Measurements from ENCODE around the gene PTPRK.

PTPRK gene

DNA sequence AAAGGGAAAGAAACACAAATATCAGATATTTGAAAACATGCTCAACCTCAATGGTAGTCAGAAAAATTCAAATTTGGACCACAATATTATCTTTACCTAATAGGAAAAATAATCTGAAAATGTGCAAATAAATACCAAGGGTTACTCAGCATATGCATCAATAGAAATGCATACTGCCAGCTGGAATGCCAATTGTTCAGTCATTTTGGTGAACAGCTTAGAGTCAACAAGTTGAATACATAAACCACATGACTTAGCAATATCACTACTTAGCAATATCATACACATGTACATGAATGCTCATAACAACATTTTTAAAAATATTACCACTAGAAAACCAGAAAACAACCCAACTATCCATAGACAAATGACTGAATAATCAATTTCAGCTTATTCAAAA lies 212.7 kb downstream of the PTPRK start:
- no peak for DNase-seq (ENCODE audit: insufficient read length, low spot score)
- TF ChIP-seq POLR2AphosphoS5 (IDR thresholded peaks at IDR 0.05; ENCODE audit: low read depth, low read length) (no peak), POLR2A (IDR thresholded peaks at IDR 0.05; ENCODE audit: low read depth, low read length) (no peak), SPI1 (IDR thresholded peaks at IDR 0.05; ENCODE audit: low read depth, low read length) (no peak), POU2F2 (IDR thresholded peaks at IDR 0.05; ENCODE audit: low read depth, low read length) (no peak), TAF1 (IDR thresholded peaks at IDR 0.05; ENCODE audit: low read depth, low read length) (no peak), PAX5 (IDR thresholded peaks at IDR 0.05; ENCODE audit: insufficient read depth, low read length, severe bottlenecking) (no peak)
- no peak for FAIRE-seq

GRCh38 chr6:128305976-128306375 lies 214.4 kb downstream of the PTPRK start:
- DNase-seq (ENCODE audit: insufficient read length, low spot score) (no peak), FAIRE-seq (no peak)
- no peak for TF ChIP-seq PAX5 (IDR thresholded peaks at IDR 0.05; ENCODE audit: insufficient read depth, low read length, severe bottlenecking)
- TF ChIP-seq POU2F2 (IDR thresholded peaks at IDR 0.05; ENCODE audit: low read depth, low read length): no peak
- TF ChIP-seq SPI1 (IDR thresholded peaks at IDR 0.05; ENCODE audit: low read depth, low read length): no peak
- TF ChIP-seq POLR2AphosphoS5 (IDR thresholded peaks at IDR 0.05; ENCODE audit: low read depth, low read length): no peak
- TF ChIP-seq POLR2A (IDR thresholded peaks at IDR 0.05; ENCODE audit: low read depth, low read length): no peak
- no peak for TF ChIP-seq TAF1 (IDR thresholded peaks at IDR 0.05; ENCODE audit: low read depth, low read length)

DNA sequence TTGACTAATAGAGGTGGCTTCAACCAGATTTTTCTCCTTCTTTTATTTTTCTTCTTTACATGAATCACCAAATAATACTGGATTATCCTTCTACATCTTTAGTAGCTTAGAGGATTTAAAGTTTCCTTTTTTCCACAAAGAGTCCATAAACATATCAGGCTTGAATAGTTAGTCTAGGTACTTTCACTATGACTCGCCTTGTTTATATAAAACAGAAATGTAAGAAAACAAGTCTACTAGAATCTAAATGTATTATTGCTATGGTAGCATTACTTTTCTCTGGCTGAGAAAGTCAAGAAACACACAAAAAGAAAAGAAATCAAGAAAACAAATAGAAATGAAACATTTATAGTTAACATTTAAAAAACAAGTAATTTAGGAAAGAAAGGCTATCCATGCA lies 215.2 kb downstream of the PTPRK start:
- TF ChIP-seq SPI1 (IDR thresholded peaks at IDR 0.05; ENCODE audit: low read depth, low read length) (no peak), POLR2A (IDR thresholded peaks at IDR 0.05; ENCODE audit: low read depth, low read length) (no peak), POU2F2 (IDR thresholded peaks at IDR 0.05; ENCODE audit: low read depth, low read length) (no peak), PAX5 (IDR thresholded peaks at IDR 0.05; ENCODE audit: insufficient read depth, low read length, severe bottlenecking) (no peak), POLR2AphosphoS5 (IDR thresholded peaks at IDR 0.05; ENCODE audit: low read depth, low read length) (no peak), TAF1 (IDR thresholded peaks at IDR 0.05; ENCODE audit: low read depth, low read length) (no peak)
- FAIRE-seq (no peak), DNase-seq (ENCODE audit: insufficient read length, low spot score) (no peak)

DNA sequence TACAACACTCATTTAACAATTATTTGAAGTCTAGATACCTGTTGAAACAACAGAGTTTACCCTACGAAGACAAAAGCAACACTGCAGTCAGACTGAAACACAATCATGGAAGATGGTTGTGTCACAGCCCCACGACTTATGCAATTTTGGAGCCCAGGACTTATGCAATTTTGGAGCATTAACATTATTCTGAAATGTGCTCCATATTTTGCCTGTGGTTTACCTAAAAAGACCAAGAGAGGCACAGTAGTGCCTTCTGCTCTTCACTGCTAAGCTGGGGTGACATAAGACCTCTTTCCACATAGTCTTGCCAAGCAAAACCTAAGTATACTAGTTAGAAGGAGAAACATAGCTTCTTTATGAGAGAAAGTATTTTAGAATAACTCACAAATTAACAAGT lies 216.5 kb downstream of the PTPRK start:
- DNase-seq (ENCODE audit: insufficient read length, low spot score): no peak
- TF ChIP-seq POLR2A (IDR thresholded peaks at IDR 0.05; ENCODE audit: low read depth, low read length): no peak
- no peak for TF ChIP-seq TAF1 (IDR thresholded peaks at IDR 0.05; ENCODE audit: low read depth, low read length)
- no peak for TF ChIP-seq POU2F2 (IDR thresholded peaks at IDR 0.05; ENCODE audit: low read depth, low read length)
- no peak for TF ChIP-seq SPI1 (IDR thresholded peaks at IDR 0.05; ENCODE audit: low read depth, low read length)
- no peak for TF ChIP-seq PAX5 (IDR thresholded peaks at IDR 0.05; ENCODE audit: insufficient read depth, low read length, severe bottlenecking)
- TF ChIP-seq POLR2AphosphoS5 (IDR thresholded peaks at IDR 0.05; ENCODE audit: low read depth, low read length): no peak

DNA sequence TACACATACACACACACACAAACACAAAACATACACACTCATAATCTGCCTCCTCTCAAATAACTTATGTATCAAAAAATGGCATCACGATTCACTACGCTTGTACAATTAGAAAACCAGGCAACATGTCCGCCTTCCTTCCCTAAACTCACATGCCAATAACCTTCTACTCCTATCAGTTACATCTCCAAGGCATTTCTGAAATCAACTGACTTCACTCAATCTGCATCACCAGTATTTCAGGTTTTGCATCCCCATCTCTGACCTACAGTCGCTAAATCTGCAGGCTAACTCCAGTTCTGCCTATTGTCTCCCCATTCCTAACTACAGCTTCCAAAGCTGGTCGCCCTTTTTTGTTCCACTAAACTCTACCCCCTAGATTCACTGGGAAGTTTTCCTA lies 217.5 kb downstream of the PTPRK start:
- DNase-seq (ENCODE audit: insufficient read length, low spot score) (no peak), FAIRE-seq (no peak)
- no peak for TF ChIP-seq SPI1 (IDR thresholded peaks at IDR 0.05; ENCODE audit: low read depth, low read length)
- no peak for TF ChIP-seq TAF1 (IDR thresholded peaks at IDR 0.05; ENCODE audit: low read depth, low read length)
- TF ChIP-seq POU2F2 (IDR thresholded peaks at IDR 0.05; ENCODE audit: low read depth, low read length): no peak
- no peak for TF ChIP-seq PAX5 (IDR thresholded peaks at IDR 0.05; ENCODE audit: insufficient read depth, low read length, severe bottlenecking)
- TF ChIP-seq POLR2AphosphoS5 (IDR thresholded peaks at IDR 0.05; ENCODE audit: low read depth, low read length): no peak
- no peak for TF ChIP-seq POLR2A (IDR thresholded peaks at IDR 0.05; ENCODE audit: low read depth, low read length)

More for the DNA sequence above, 216.5 kb downstream of the PTPRK start:
- no peak for FAIRE-seq

- no peak for TF ChIP-seq PAX5 (IDR thresholded peaks at IDR 0.05; ENCODE audit: insufficient read depth, low read length, severe bottlenecking)
- no peak for TF ChIP-seq POU2F2 (IDR thresholded peaks at IDR 0.05; ENCODE audit: low read depth, low read length)
- no peak for TF ChIP-seq SPI1 (IDR thresholded peaks at IDR 0.05; ENCODE audit: low read depth, low read length)
- no peak for TF ChIP-seq POLR2A (IDR thresholded peaks at IDR 0.05; ENCODE audit: low read depth, low read length)
- no peak for TF ChIP-seq TAF1 (IDR thresholded peaks at IDR 0.05; ENCODE audit: low read depth, low read length)
- no peak for TF ChIP-seq POLR2AphosphoS5 (IDR thresholded peaks at IDR 0.05; ENCODE audit: low read depth, low read length)
- no peak for DNase-seq (ENCODE audit: insufficient read length, low spot score)
- no peak for FAIRE-seq
These were observed 224.7 kb downstream of the PTPRK start for GRCh38 chr6:128295670-128296069.

- DNase-seq (ENCODE audit: insufficient read length, low spot score) (no peak), FAIRE-seq (no peak)
- TF ChIP-seq POLR2AphosphoS5 (IDR thresholded peaks at IDR 0.05; ENCODE audit: low read depth, low read length): no peak
- no peak for TF ChIP-seq PAX5 (IDR thresholded peaks at IDR 0.05; ENCODE audit: insufficient read depth, low read length, severe bottlenecking)
- no peak for TF ChIP-seq SPI1 (IDR thresholded peaks at IDR 0.05; ENCODE audit: low read depth, low read length)
- no peak for TF ChIP-seq POU2F2 (IDR thresholded peaks at IDR 0.05; ENCODE audit: low read depth, low read length)
- TF ChIP-seq TAF1 (IDR thresholded peaks at IDR 0.05; ENCODE audit: low read depth, low read length): no peak
- no peak for TF ChIP-seq POLR2A (IDR thresholded peaks at IDR 0.05; ENCODE audit: low read depth, low read length)
These were observed 230.2 kb downstream of the PTPRK start for GRCh38 chr6:128290221-128290620.

- TF ChIP-seq POLR2A (IDR thresholded peaks at IDR 0.05; ENCODE audit: low read depth, low read length) (no peak), TAF1 (IDR thresholded peaks at IDR 0.05; ENCODE audit: low read depth, low read length) (no peak), SPI1 (IDR thresholded peaks at IDR 0.05; ENCODE audit: low read depth, low read length) (no peak), PAX5 (IDR thresholded peaks at IDR 0.05; ENCODE audit: insufficient read depth, low read length, severe bottlenecking) (no peak), POLR2AphosphoS5 (IDR thresholded peaks at IDR 0.05; ENCODE audit: low read depth, low read length) (no peak), POU2F2 (IDR thresholded peaks at IDR 0.05; ENCODE audit: low read depth, low read length) (no peak)
- FAIRE-seq: no peak
- DNase-seq (ENCODE audit: insufficient read length, low spot score): no peak
These were observed 236.3 kb downstream of the PTPRK start for GRCh38 chr6:128284128-128284527.

DNA sequence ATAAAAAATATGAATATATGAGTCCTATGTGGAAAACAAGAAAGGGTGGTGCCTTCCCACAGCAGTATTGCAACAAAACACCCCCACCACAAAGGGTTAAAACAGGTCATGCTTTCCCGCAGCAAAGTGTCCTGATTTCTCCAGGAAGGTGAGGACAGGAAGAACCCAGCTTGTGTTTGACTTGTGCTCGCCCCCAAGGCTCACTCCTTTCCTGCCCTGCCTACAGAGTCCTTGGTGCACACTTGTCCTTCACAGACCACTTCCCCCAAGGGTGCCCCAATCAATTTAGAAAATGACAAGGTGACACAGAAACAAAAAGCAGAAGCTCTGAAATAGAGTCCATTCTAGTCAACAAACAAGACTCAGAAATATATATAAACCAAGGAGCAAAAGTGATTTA lies 237.4 kb downstream of the PTPRK start:
- no peak for FAIRE-seq
- TF ChIP-seq PAX5 (IDR thresholded peaks at IDR 0.05; ENCODE audit: insufficient read depth, low read length, severe bottlenecking) (no peak), POU2F2 (IDR thresholded peaks at IDR 0.05; ENCODE audit: low read depth, low read length) (no peak), POLR2AphosphoS5 (IDR thresholded peaks at IDR 0.05; ENCODE audit: low read depth, low read length) (no peak), SPI1 (IDR thresholded peaks at IDR 0.05; ENCODE audit: low read depth, low read length) (no peak), POLR2A (IDR thresholded peaks at IDR 0.05; ENCODE audit: low read depth, low read length) (no peak), TAF1 (IDR thresholded peaks at IDR 0.05; ENCODE audit: low read depth, low read length) (no peak)
- DNase-seq (ENCODE audit: insufficient read length, low spot score): no peak

DNA sequence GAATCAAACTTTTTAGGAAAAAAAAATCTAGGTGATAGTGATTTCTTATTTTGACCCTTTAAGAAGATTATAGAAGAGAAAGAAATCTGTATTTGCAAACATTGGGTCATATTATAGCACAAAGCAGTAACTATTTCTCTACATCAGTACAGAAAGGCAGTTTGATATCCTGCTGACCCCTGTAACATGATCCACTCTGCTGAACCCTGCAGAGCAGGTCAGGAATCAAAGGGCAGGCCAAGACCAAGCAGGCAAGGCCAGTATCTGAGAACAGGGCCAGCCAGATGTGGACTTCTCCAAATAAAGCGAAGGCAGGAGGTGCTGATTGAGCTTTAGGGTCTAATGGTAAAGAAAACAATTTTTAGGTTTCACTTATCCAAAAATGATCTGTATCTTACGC lies 239.4 kb downstream of the PTPRK start:
- DNase-seq (ENCODE audit: insufficient read length, low spot score): no peak
- TF ChIP-seq SPI1 (IDR thresholded peaks at IDR 0.05; ENCODE audit: low read depth, low read length) (no peak), POLR2AphosphoS5 (IDR thresholded peaks at IDR 0.05; ENCODE audit: low read depth, low read length) (no peak), TAF1 (IDR thresholded peaks at IDR 0.05; ENCODE audit: low read depth, low read length) (no peak), POLR2A (IDR thresholded peaks at IDR 0.05; ENCODE audit: low read depth, low read length) (no peak), PAX5 (IDR thresholded peaks at IDR 0.05; ENCODE audit: insufficient read depth, low read length, severe bottlenecking) (no peak), POU2F2 (IDR thresholded peaks at IDR 0.05; ENCODE audit: low read depth, low read length) (no peak)
- no peak for FAIRE-seq

Data from GM12891 (cell line).